ENCODE results near the gene ATP2A1. TPM values are rescaled to one million over a fixed set of nuclear protein-coding genes. Genes with fewer than 3 reads are reported as not detected.

ATP2A1 gene
- total RNA-seq, 1 donor from 2014 or later = 8.2 TPM

GRCh38 chr16:28935346-28935745, 57.1 kb downstream of the ATP2A1 start:
- no peak overlapping the region for H3K9ac ChIP-seq
- no peaks in the 10 kb centered on the region for H3K79me2 ChIP-seq (ENCODE audit: low read depth)
- H4K20me1 ChIP-seq (ENCODE audit: low read depth) = no peaks in the 10 kb centered on the region
- peaks cover 10% of the 10 kb centered on the region for H3F3A ChIP-seq (ENCODE audit: low read depth)
- no peak for DNase-seq (ENCODE audit: low spot score)
- H3K4me3 Mint-ChIP-seq = peak overlapping the region; percentile 12
- H3K27ac ChIP-seq = no peak overlapping the region
- H3K4me3 ChIP-seq = no peak overlapping the region
- H3K27ac Mint-ChIP-seq = no peak overlapping the region
- H3K4me2 ChIP-seq = no peak overlapping the region
- no peaks in the 10 kb centered on the region for H3K36me3 Mint-ChIP-seq
- H3K4me1 ChIP-seq = peaks cover 8% of the 10 kb centered on the region
- no peaks in the 10 kb centered on the region for H3K9me3 ChIP-seq (ENCODE audit: low read depth)
- H3K9me3 Mint-ChIP-seq = no peaks in the 10 kb centered on the region
- no peaks in the 10 kb centered on the region for H3K36me3 ChIP-seq
- TF ChIP-seq EZH2 (IDR thresholded peaks at IDR 0.05) (no peak), EZH2phosphoT487 (IDR thresholded peaks at IDR 0.05) (no peak), CTCF (IDR thresholded peaks at IDR 0.05) (no peak)
- no peaks in the 10 kb centered on the region for H3K27me3 ChIP-seq
- H2AFZ ChIP-seq (replicated peaks) = no peak overlapping the region
- peaks cover 9% of the 10 kb centered on the region for H3K27me3 Mint-ChIP-seq (ENCODE audit: insufficient read depth, low read depth)
- peaks cover 18% of the 10 kb centered on the region for H3K4me1 Mint-ChIP-seq

DNA sequence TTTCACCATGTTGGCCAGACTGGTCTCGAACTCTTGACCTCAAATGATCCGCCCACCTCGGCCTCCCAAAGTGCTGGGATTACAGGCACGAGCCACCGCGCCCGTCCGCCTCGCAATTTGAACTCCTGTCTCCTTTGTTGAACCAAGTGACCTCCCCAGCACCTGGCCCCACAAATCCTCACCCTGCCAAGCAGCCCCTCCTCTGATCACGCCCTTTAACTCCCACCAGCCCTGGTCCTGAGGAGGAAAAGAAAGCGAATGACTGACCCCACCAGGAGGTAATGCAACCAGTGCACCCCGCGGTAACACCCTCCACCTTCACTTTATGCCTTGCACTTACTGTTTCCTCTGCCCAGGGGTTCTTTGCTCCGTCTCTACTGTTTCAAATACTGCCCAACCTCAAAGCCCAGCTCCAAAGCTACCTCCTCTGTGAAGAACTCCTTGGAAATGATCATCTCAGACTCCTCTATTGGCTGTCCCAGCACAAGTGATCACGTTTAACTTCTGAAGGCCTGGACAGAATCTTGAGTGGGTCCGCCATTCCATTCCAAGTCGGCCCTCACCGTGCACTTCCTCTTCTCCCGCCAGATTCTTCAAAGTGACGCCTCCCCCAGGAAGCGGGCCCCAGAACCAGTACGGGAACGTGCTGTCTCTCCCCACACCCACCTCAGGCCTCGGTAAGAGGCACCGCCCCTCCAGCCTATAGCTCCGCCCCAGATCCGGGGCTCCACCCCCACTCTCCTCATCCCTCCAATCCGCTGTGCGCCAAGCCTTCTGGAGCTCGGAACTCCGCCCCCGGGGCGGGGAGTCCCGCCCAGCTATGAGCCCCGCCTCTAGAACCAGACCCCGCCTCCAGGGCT, 57.9 kb downstream of the ATP2A1 start:
- H3K27me3 Mint-ChIP-seq (ENCODE audit: insufficient read depth, low read depth) = peaks cover 9% of the 10 kb centered on the region
- Histone ChIP-seq H3K79me2 (ENCODE audit: low read depth) (no peaks in the 10 kb centered on the region), H3K27me3 (no peaks in the 10 kb centered on the region), H3K4me2 (no peak overlapping the region), H3K4me3 (no peak overlapping the region), H3F3A (ENCODE audit: low read depth) (peaks cover 2% of the 10 kb centered on the region), H3K9ac (no peak overlapping the region), H4K20me1 (ENCODE audit: low read depth) (no peaks in the 10 kb centered on the region), H2AFZ (replicated peaks) (no peak overlapping the region), H3K4me1 (peaks cover 3% of the 10 kb centered on the region), H3K9me3 (ENCODE audit: low read depth) (no peaks in the 10 kb centered on the region), H3K36me3 (no peaks in the 10 kb centered on the region), H3K27ac (no peak overlapping the region)
- H3K27ac Mint-ChIP-seq = no peak overlapping the region
- TF ChIP-seq CTCF (IDR thresholded peaks at IDR 0.05) (no peak), EZH2phosphoT487 (IDR thresholded peaks at IDR 0.05) (no peak), EZH2 (IDR thresholded peaks at IDR 0.05) (no peak)
- DNase-seq (ENCODE audit: low spot score) = peak; percentile 69
- H3K36me3 Mint-ChIP-seq = no peaks in the 10 kb centered on the region
- no peaks in the 10 kb centered on the region for H3K9me3 Mint-ChIP-seq
- H3K4me3 Mint-ChIP-seq = no peak overlapping the region
- H3K4me1 Mint-ChIP-seq = peaks cover 10% of the 10 kb centered on the region

DNA sequence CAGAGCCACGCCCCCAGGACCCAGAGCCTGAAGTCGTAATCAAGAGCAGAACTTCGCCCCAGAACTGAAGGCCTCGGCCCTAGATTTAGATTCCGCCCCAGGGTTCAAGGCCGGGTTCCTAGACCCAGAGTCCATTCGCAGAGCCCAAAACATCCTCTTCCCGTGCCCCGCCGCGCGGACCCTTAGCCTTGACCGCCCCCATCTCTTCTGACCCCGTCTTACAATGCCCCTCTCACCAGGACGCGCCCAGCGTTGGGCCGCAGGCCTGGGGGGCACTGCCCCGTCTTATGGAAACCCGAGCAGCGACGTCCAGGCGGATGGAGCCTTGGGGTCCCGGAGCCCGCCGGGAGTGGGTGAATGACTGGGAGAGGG, 58.5 kb downstream of the ATP2A1 start:
- Histone ChIP-seq H3K79me2 (ENCODE audit: low read depth) (no peaks in the 10 kb centered on the region), H3K4me3 (no peak overlapping the region), H3K27me3 (no peaks in the 10 kb centered on the region), H4K20me1 (ENCODE audit: low read depth) (no peaks in the 10 kb centered on the region), H2AFZ (replicated peaks) (no peak overlapping the region), H3K36me3 (no peaks in the 10 kb centered on the region), H3K4me2 (no peak overlapping the region), H3K9ac (no peak overlapping the region), H3K27ac (no peak overlapping the region), H3K9me3 (ENCODE audit: low read depth) (no peaks in the 10 kb centered on the region), H3K4me1 (no peaks in the 10 kb centered on the region), H3F3A (ENCODE audit: low read depth) (no peaks in the 10 kb centered on the region)
- no peak for DNase-seq (ENCODE audit: low spot score)
- H3K4me1 Mint-ChIP-seq = peaks cover 10% of the 10 kb centered on the region
- H3K27me3 Mint-ChIP-seq (ENCODE audit: insufficient read depth, low read depth) = peaks cover 6% of the 10 kb centered on the region
- no peaks in the 10 kb centered on the region for H3K9me3 Mint-ChIP-seq
- TF ChIP-seq EZH2 (IDR thresholded peaks at IDR 0.05) (no peak), EZH2phosphoT487 (IDR thresholded peaks at IDR 0.05) (no peak), CTCF (IDR thresholded peaks at IDR 0.05) (no peak)
- no peaks in the 10 kb centered on the region for H3K36me3 Mint-ChIP-seq
- no peak overlapping the region for H3K4me3 Mint-ChIP-seq
- H3K27ac Mint-ChIP-seq = no peak overlapping the region

All from neural progenitor cell (in vitro differentiated cells).